Body of pancreas (tissue), 4 donors: Measurements from ENCODE around the gene ATP6V1B1.

Experiments used
- POLR2A ChIP-seq, 3 donors: fragments of 450-650 bp; IDR thresholded peaks; one replicate each; pipeline ENCODE4 v1.6.1; 2016; ENCODE audit warnings: antibody characterized with exemption in 3 of 3, mild to moderate bottlenecking in 2 of 3
- TF ChIP-seq, protein P1 (sequence below), 7 experiments: fragments of 450-650 bp in 4 of 7; fragments of 200-600 bp in 3 of 7; sonication (generic) in 3 of 7; IDR thresholded peaks; one replicate each; pipeline ENCODE4 v1.5.1; 2016 to 2019; ENCODE audit warnings: antibody characterized with exemption in 7 of 7

DNA sequence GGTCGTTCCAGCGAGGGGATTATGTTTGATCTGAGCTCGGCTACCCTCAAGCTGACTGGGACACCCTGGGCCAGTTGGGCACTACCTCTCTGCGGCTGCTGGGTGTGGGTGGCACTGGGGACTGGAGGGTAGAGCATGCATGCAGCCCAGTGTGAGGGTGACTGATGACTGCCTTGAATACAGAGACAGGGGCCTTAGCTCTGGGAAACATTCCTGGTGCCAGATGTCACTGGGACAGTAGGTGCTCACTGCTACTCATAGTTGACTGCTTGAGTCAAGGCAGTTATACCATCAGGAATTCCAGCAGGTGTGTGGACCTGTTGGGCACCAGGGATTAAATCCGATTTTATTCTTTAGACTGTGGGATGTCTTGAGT is 33.6 kb upstream of the ATP6V1B1 start:
- TF ChIP-seq, protein P1, sequence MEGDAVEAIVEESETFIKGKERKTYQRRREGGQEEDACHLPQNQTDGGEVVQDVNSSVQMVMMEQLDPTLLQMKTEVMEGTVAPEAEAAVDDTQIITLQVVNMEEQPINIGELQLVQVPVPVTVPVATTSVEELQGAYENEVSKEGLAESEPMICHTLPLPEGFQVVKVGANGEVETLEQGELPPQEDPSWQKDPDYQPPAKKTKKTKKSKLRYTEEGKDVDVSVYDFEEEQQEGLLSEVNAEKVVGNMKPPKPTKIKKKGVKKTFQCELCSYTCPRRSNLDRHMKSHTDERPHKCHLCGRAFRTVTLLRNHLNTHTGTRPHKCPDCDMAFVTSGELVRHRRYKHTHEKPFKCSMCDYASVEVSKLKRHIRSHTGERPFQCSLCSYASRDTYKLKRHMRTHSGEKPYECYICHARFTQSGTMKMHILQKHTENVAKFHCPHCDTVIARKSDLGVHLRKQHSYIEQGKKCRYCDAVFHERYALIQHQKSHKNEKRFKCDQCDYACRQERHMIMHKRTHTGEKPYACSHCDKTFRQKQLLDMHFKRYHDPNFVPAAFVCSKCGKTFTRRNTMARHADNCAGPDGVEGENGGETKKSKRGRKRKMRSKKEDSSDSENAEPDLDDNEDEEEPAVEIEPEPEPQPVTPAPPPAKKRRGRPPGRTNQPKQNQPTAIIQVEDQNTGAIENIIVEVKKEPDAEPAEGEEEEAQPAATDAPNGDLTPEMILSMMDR (IDR thresholded peaks at IDR 0.05): no peak
- TF ChIP-seq POLR2A (IDR thresholded peaks at IDR 0.05): no peak
